HG03442 (cell line): ENCODE results near the gene CYP4F22.
"Not testable (repeated sequence)": the region's sequence is repeated elsewhere in the genome, so short reads cannot be mapped to it uniquely, and the experiment has no call there.

Experiments
- ATAC-seq: cut with Tn5 transposase; IDR thresholded peaks from one replicate; pipeline ENCODE4 v1.9.1; 2021; ENCODE audit warnings: mild to moderate bottlenecking, moderate library complexity; ENCODE audit not compliant: unreplicated experiment

The CYP4F22 gene

DNA sequence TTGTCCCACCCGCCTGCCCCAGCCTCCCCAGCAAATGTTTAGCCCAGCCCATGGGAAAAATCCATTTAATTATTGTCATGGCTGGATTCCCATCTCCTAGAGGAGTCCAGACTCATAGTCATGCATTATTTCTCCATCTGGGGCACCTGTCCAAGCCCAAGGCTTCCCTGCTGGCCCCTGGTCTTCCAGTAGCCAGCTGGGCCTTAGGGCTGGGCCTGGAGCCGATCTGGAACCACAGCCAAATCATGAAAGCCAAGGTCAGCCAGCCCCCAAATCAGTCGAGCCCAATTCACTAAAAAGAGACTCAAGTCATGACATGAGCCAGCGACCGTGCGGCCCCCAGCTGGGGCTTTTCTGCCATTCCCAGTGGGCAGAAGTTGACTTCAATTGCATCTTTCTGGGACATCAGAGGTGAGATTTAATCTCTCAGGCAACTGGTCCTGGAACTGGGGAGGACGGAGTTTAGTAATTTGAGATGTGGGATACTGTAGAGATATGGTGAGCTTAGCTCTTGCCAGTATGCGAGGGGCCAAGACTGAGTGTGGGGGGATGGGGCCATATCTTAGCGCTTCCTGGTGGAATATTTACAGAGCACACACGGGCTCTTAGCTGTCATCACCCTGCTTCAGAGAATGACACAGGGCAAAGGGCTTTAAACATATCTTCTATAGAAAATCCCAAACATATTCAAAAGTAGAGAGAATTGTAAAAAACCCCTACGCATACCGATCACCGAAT lies 19.7 kb upstream of the CYP4F22 start:
- ATAC-seq, result no peak

DNA sequence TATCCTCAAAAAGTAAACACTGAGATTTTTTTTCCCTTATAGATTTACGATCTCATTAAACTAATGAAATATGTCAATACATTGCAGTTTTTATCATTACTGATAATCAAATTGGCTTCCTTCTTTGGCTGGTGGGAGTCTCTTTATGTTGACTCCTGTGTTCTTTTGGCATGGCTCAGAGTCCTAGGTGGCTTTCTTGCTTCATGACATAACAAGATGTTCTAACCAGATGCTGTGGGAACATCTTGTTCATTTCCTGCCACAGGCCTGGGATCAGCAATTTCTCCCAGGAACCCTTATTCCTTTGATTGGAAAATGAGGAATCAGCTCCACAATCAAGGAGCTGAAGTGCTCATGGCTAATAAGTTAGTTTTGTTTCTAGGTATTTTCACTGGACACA lies 13.2 kb upstream of the CYP4F22 start:
- ATAC-seq, result no peak

DNA sequence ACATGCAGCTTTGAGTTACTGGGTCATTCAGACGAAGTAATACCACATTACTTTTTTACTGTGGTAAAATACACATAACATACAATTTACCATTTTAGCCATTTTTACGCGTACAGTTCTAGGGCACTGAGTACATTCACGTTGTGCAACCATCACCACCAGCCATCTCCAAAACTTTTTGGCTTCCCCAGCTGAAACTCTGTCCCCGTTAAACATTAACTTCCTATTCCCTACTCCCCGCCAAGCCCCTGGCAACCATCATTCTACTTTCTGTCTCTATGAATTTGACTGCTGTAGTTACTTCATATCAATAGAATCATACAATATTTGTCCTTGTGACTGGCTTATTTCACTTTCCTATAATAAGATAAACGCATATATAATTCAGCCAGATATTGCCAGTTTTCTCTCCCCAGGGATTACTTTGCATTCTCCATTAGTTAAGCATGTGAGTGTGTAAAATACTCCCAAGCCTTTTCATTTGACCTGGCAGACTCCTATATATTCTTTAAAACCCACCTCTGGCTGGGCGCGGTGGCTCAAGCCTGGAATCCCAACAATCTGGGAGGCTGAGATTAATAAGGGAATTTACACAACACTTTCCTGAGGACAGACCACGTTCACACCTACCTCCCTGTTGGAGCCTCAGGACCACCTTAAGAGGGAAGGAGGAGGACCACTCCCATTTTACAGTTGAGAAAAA lies 10.0 kb upstream of the CYP4F22 start:
- ATAC-seq, result no peak

DNA sequence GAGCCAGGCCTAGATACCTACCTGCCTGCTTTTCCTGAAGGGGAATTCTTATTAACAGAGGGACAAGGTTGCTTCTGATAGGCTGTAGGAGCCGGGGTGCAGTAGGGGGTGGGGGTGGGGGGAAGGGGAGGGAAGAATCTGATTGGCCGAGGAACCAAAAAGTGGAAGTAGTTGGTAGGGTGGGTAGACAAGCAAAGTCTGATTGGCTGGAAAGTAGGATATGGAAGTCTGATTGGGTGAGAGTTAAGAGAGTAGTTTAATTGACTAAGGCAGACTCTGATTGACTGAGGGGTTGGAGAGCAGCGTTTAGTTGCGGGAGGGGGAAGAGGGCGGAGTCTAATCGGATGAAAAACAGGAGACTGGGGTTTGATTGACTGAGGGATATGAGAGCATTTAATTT lies 9.4 kb upstream of the CYP4F22 start:
- no peak for ATAC-seq

DNA sequence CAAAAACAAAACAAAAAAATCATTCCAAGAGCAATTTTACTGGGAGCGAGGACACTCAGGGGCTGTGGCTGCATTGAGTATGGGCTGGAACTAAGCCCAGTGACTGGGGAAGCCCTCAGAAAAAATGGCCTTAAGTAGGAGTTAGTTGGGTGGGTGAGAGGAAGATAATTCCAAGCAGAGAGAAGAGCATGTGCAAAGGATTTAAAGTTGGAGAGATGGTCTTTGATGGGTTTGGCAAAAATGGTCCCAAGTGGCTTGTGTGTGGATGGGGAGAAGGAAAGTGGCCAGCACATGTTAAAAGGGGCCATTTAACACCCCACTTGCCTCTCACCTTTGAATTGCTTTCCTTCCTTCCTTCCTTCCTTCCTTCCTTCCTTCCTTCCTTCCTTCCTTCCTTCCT lies 6.7 kb upstream of the CYP4F22 start:
- ATAC-seq, result no peak

DNA sequence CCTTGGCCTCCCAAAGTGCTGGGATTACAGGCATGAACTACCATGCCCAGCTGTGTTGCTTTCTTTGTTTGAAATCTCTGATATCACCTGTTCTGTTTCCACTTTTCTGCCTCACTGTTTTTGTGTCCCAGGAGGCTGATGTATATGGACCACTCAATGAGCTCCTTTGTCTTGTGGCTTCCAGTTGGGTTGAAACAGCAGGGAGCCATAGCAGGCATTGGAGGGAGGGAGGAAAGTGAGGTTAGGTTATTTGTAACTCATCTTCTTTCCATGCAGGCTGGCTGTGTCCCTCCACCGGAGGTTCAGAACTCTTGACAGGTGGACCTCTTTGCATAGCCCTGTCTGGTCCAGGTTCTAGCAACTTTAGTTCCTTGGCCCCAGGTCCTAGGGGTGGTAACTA lies 6.1 kb upstream of the CYP4F22 start:
- no peak for ATAC-seq

DNA sequence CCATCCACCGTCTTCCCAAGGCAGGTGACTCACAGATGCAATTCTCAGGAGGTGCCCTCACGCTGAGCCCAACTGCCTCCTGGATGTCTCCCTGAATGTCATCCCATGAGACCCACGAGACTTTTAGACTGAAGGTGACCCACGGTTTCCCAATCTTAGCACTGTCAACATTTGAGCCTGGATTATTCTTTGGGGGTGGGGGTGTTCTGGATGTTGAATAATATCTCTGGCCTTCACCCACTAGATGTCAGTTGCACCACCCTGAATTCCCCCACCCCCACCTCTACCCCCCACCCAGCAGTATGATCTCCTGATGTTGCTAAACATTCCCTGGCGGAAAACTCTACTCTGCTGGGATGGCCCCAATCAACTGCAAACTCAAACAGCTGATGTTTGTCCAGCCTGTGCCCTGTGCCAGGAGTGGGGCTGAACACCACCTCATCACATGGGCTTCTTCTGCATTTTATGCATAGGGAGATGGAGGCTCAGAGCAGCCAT lies 2.2 kb upstream of the CYP4F22 start:
- no peak for ATAC-seq

DNA sequence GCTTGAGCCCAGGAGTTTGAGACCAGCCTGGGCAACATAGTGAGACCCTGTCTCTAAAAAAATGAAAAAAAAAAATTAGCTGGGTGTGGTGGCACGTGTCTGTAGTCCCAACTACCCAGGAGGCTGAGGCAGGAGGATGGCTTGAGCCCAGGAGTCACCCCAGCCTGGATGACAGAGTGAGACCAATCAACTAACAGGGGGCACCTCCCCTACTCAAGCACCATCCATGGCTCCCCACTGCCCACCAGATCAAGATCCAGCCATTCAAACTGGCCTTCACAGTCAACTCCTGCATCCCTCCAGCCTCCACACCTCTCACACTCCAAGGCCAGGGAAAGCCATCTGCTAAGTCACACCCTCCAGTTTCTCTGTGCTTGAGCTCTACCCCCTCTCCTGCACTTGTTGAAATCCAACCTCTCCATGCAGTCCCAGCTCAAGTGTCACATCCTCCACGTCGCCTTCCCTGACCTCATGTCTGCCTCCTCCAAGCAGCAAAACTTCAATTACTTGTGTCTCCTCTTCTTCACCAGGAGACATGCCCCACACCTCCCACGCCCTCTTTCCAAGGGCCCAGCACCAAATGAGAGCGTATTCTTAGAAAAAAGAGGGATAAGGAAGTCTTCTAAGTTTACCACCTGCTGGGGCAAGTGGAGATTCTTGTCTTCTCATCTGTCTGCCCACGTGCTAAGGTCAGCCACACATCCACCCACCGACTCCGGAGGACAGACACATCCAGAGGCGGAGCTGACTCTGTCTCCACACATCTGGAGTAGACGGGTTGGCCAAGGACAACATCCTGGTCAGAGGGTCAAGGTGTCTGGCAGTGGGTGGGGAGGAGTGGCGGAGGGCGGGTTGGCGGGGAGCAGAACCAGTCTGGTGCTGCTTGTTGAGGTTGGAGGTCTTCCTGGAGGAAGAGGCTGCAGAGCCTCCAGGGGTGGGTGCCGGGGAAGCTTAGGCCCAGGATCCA lies 974 bp upstream of the CYP4F22 start:
- ATAC-seq, result no peak

DNA sequence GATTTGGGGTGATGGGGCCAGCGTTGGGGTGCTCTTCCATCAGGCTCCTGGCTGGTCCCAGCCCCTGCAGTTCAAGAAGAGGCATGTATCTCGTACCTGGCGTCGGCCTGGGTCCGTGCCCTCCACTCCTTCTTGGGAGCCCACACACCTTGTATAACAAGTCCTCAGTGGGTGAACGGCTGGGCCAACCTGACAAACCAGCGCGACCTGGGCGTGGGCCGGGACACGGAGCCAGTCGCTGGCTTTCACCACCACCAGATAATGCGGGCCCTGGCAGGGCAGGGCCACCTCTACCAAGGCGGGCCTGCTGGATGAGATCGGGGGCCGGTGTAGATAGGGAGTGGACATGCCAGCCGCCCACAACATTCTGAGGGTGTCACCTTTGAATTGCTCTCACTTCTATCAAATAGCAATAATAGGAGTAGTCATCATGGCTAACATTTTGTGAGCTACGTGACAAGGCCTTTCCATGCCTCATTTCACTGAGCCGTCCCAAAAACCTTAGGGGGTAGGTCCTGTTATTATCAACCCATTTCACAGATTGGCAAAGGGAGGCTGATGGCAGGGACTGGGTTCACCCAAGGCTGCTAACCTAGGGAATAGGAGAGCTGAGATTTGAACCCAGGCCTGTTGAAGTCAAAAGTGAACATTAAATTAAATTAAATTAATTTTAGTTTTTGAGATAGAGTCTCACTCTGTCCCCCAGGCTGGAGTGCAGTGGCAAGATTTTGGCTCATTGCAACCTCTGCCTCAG lies 3.5 kb downstream of the CYP4F22 start:
- ATAC-seq, result no peak

DNA sequence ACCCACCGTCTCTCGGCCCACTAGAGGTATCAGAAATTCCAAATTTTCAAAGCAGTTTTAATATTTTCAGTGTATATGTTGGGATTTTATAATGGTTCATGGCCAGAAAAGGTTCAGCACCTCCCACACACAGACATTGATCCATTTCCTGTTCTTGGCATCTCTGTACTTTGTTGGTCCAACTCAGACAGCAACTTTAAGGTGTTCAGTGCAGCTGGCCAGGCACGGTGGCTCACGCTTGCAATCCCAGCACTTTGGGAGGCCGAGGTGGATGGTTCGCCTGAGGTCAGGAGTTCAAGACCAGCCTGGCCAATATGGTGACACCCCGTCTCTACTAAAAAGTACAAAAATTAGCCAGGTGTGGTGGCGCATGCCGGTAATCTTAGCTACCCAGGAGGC lies 6.9 kb downstream of the CYP4F22 start:
- not testable (repeated sequence) for ATAC-seq

DNA sequence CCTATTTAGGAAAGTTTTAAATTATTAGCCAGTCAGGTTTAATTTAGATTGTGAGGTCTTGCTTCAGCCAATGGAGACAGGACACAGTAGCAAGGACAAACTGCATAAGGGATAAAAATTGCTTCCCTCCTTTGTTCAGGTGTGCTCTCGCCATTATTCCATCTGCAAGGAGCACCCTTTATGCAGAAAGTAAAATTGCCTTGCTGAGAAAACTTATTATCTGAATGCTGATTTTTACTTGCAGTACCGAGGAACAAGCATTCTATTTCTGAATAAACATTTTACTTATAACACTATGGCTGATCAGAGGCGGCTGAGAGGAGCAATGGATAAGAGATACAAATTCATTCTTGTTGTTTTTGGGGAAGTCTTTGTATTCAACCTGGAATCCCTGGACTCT lies 8.0 kb downstream of the CYP4F22 start:
- no peak for ATAC-seq

DNA sequence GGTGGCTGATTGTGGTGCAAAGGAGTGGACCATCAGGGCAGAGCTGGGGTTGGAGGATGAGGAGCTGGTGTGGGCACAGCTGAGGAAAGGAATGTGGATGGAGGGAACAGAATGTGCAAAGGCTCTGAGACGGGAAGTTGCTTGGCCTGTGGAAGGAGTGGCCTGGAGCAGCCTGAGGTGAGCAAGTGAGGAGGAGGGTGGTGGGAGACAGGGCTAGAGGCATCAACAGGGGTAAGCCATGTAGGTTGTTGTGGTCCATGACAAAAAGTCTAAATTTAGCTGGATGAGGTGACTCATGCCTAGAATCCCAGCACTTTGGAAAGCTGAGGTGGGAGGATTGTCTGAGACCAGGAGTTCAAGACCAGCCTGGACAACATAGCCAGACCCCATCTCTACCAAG lies 9.5 kb downstream of the CYP4F22 start:
- no peak for ATAC-seq

DNA sequence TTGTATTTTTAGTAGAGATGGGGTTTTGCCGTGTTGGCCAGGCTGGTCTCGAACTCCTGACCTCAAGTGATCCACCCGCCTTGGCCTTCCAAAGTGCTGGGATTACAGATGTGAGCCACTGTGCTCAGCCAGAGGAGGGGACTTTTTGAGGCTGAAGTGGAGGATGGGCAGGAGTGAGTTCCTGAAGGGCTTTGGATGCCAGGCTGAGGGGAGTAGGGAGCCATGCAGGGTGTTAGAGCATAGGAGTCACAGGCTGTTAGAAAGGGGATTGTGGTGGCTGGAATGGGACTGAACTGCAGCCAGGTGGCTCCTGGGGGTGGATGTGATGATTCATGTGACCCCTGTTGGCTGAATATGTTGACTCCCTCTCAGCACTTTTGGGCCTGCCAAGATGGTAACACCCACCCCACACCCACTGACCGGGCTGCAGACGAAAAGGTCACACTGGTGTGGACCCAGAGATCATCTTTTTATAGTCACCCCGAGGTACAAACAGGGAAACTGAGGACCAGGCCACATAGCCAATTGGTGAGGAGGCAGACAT lies 11.2 kb downstream of the CYP4F22 start:
- no peak for ATAC-seq

DNA sequence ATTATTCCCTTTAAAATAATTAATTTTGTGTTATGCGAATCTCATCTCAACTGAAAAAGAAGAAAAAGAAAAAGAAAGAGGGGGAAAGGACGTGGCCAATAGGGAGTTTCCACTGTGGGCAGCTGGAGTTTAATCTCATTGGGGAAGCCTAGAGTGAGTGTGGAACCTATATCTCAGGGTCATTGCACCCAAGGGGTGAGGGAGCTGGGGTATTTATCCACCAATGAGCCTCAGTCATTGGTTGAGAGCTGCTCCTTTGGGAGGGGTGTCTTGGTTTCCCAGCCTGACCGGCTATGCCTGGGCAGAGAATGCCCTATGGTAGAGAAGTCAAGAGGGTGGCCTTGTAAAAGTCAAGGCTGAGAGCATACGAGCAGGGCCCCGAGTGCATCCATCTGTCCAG lies 16.5 kb downstream of the CYP4F22 start:
- no peak for ATAC-seq

DNA sequence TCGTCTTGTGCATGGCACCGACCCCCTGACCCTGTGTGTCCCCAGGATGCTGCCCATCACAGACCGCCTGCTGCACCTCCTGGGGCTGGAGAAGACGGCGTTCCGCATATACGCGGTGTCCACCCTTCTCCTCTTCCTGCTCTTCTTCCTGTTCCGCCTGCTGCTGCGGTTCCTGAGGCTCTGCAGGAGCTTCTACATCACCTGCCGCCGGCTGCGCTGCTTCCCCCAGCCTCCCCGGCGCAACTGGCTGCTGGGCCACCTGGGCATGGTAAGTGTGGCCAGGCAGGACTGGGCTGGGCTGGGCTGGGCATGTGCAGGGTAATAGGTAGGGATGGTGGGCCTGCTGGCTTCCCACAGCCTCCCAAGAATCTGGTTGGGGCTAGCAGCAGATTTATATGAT lies 17.0 kb downstream of the CYP4F22 start:
- ATAC-seq, result no peak

DNA sequence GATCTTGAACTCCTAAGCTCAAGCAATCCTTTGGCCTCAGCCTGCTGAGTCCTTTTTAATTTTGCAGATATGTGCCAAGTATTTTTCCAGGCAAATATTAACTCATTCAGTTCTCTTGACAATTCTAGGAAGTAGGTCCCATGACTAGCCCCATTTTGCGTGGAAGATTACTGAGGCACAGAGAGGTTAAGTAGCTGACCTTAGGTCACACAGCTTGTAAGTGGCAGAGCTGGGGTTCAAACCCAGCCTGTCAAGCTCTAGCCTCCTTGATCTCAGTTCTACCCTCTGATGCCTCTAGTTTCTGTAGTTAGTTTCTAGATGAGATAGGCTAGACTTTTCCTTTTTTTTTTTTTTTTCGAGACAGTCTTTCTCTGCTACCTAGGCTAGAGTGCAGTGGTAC lies 18.1 kb downstream of the CYP4F22 start:
- no peak for ATAC-seq

DNA sequence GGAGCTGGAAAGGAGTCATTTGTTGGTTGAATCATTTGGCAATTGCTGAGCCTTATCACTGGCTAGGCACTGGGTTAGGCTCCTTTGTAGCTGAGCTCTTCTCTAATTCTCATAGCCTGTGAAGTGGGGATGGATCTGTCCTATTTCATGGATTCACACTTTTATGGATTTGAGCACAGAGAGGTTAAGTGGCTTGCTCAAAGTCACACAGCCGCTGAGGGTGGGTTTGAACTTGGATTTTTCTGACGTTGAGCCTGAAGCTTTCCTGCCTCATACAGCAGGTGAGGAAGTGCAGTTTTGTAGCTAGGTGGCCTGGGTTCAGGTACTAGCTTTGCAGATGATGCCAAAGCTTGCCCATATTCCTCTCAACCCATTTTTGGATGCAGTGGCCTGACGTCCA lies 19.4 kb downstream of the CYP4F22 start:
- ATAC-seq, result no peak

DNA sequence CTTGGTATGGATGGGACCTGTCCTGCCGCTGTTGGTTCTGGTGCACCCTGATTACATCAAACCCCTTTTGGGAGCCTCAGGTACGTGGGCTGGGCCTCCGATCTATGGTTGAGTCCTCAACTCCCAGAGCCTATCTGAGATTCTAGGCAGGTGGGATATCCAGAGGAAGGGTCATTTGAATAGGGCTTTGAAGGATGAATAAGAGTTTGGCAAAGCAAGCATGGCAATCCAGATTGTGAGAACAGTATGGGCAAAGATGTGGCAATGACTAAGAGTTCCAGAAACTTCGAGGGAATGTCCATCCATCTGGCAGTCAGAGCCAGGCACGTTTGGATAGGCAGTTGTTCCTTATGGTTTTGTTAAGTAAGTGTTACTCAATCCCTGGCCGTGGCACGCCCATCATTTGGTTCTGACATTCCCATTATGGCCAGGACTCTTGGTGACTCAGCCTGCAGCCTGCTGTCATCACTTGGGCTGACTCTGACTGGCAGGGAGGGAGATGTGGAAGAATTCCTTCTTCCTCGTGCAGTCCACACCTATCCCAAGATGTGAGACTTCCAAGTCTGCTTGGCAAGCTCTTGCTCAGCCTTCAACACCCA lies 21.5 kb downstream of the CYP4F22 start:
- no peak for ATAC-seq

DNA sequence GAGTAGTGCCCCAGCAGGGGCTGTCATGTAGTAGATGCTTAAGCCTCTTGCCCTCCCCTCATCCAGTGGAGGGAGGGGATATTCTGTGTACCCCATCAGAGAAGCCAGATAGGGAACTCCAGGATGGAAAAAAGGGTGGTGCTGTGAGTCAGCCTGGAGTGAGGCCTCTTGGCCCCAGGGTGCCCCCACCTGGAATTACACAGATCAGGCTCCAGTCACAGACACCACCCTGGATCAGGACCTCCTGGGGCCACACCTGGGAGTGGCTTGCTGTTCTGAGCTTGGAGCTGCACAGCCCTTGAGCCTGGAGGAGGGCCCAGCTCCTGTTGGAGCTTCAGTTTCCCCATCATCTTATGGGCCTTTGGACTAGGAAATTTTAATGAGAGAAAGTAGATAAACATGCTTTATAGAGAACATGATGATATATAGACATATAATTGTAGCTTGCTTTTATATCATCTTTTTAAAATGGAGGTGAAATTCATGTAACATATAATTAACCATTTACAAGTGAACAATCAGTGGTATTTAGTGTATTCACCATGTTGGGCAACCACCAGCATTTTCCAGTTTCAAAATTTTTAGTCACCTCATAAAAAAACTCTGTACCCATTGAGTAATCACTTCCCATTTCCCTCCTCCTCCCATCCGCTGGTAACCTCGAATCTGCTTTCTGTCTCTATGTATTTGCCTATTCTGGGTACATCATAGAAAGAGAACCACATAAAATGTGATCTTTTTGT lies 24.6 kb downstream of the CYP4F22 start:
- no peak for ATAC-seq
